ENCODE measurements around the gene SELENOO. TPM values are rescaled to one million over a fixed set of nuclear protein-coding genes. Genes with fewer than 3 reads are reported as not detected.

SELENOO gene
- total and polyA plus RNA-seq, 2 of the 13 experiments (the other 11 are each of a cell fraction or from before 2014, with no cell fraction given), result 14.4 to 19.0 TPM

- Histone ChIP-seq H3K79me2 (ENCODE audit: insufficient read depth, low read length) (peaks cover 49% of the 10 kb centered on the region), H3K27ac (ENCODE audit: extremely low read length, insufficient read depth, low read length) (peak overlapping the region; percentile 77), H3K4me2 (ENCODE audit: low read depth, low read length) (peak overlapping the region; percentile 85), H3K27me3 (ENCODE audit: control insufficient read depth in 1 of 2, insufficient read depth in 2 of 2, low read length in 2 of 2) (no peaks in the 10 kb centered on the region; a peak in 1 of 5 replicates), H2AFZ (ENCODE audit: low read length) (no peak overlapping the region), H4K20me1 (ENCODE audit: insufficient read depth, low read length) (peaks cover 12% of the 10 kb centered on the region), H3K4me3 (replicated peaks in 1 of 3; ENCODE audit: insufficient read depth in 1 of 3, low read depth in 2 of 3, low read length in 3 of 3) (peak overlapping the region; percentile 77 to 98 (median 89)), H3K9ac (ENCODE audit: insufficient read depth, low read depth, low read length) (peak overlapping the region; percentile 85), H3K36me3 (replicated peaks in 1 of 2; ENCODE audit: control insufficient read depth in 1 of 2, insufficient read depth in 2 of 2, low read length in 2 of 2) (peaks cover 6 to 22% of the 10 kb centered on the region in 2 experiments; a peak in 4 of 5 replicates), H3K9me3 (ENCODE audit: low read length) (no peaks in the 10 kb centered on the region), H3K4me1 (ENCODE audit: insufficient read depth, low read length) (peaks cover 30% of the 10 kb centered on the region)
- intact Hi-C loops (cut with micrococcal nuclease; ENCODE audit: unreplicated experiment), result loop anchor here (2.0 to 5.0 kb wide), 2 partner anchors 99 to 253 kb away; partner anchors contain the start of gene PPP6R2
- no peak for DNase-seq (ENCODE audit: low spot score)
- no TSS peak for BruUV-seq (replicated peaks)
- ChIA-PET POLR2A (interaction anchor here (0.6 to 1.7 kb wide), 10 partner anchors 9 to 319 kb away, joined by 3 to 7 read pairs (median 4); partner anchors contain the start of genes LMF2, MAPK12, NCAPH2 and PPP6R2), CTCF (ENCODE audit: low intra/inter-chr PET ratio, low total read pairs) (interaction anchor here (0.6 kb wide), 1 partner anchor 91 kb away, joined by 3 read pairs; no protein-coding TSS in a partner anchor)
- in situ Hi-C loops (cut with HindIII; ENCODE audit: extremely low pct_ligation_motif_present, low pct_unique_long_range_greater_than_20kb), result no loop called here
- ATAC-seq, result no peak
- peak; percentile 36 for FAIRE-seq
- WGBS (ENCODE audit: low lambda C conversion rate), result 1% methylated on average over 17 of the region's 27 CpGs
- no peak for TF ChIP-seq ATM (IDR thresholded peaks at IDR 0.05; ENCODE audit: borderline replicate concordance)
- TF ChIP-seq TP53 (CRISPR knock-in tag; conservative IDR thresholded peaks at IDR 0.05), result no peak
- no peak for TF ChIP-seq ZNF562 (CRISPR knock-in tag; IDR thresholded peaks at IDR 0.05; ENCODE audit: borderline replicate concordance)
- TF ChIP-seq ELF1 (CRISPR knock-in tag; IDR thresholded peaks at IDR 0.05), result 0 out of 2 replicates have a peak, but pooled peaks have one; percentile 33
- no peak for TF ChIP-seq ZNF598 (CRISPR knock-in tag; IDR thresholded peaks at IDR 0.05; ENCODE audit: borderline replicate concordance)
- no peak for TF ChIP-seq ZNF382 (CRISPR knock-in tag; IDR thresholded peaks at IDR 0.05; ENCODE audit: borderline replicate concordance)
- TF ChIP-seq SAP130 (CRISPR knock-in tag; IDR thresholded peaks at IDR 0.05; ENCODE audit: low read depth), result peak; percentile 34
- TF ChIP-seq GABPA (IDR thresholded peaks at IDR 0.05; ENCODE audit: low read depth, low read length), result peak; percentile 42
- no peak for TF ChIP-seq GABPA (CRISPR knock-in tag; IDR thresholded peaks at IDR 0.05; ENCODE audit: low read depth)
- TF ChIP-seq RFXANK (CRISPR knock-in tag; IDR thresholded peaks at IDR 0.05), result no peak
- no peak for TF ChIP-seq ZBTB49 (CRISPR knock-in tag; IDR thresholded peaks at IDR 0.05; ENCODE audit: borderline replicate concordance)
- peak; percentile 56; the same call in 1 of the 2 replicates for TF ChIP-seq TFAP4 (IDR thresholded peaks at IDR 0.05; ENCODE audit: borderline replicate concordance, low read depth)
- TF ChIP-seq TOE1 (CRISPR knock-in tag; IDR thresholded peaks at IDR 0.05), result no peak
- TF ChIP-seq SIN3A (IDR thresholded peaks at IDR 0.05; ENCODE audit: borderline replicate concordance, low read depth, low read length), result peak; percentile 57; the same call in 1 of the 2 replicates
- 0 out of 2 replicates have a peak, but pooled peaks have one; percentile 1 for TF ChIP-seq ZNF230 (CRISPR knock-in tag; IDR thresholded peaks at IDR 0.05)
- TF ChIP-seq ZNF224 (CRISPR knock-in tag; IDR thresholded peaks at IDR 0.05), result 0 out of 2 replicates have a peak, but pooled peaks have one; percentile 12
- no peak for TF ChIP-seq ZNF589 (CRISPR knock-in tag; conservative IDR thresholded peaks at IDR 0.05)
- 0 out of 2 replicates have a peak, but pooled peaks have one; percentile 9 for TF ChIP-seq ZNF724P (CRISPR knock-in tag; IDR thresholded peaks at IDR 0.05; ENCODE audit: borderline replicate concordance)
- TF ChIP-seq KDM5B (CRISPR knock-in tag; IDR thresholded peaks at IDR 0.05; ENCODE audit: borderline replicate concordance), result 0 out of 2 replicates have a peak, but pooled peaks have one; percentile 24
Measured at GRCh38 chr22:50243685-50244419, 43.0 kb downstream of the SELENOO start.

Measured in HepG2 (cell line).